ENCODE data around the gene CYP2E1. TPM values are rescaled to one million over a fixed set of nuclear protein-coding genes. Genes with fewer than 3 reads are reported as not detected.

Gene CYP2E1
- total and polyA plus RNA-seq, 10 of the 15 experiments (the other 5 are each of a cell fraction or from before 2014, with no cell fraction given), result 0.09 to 1.9 (median 0.28) TPM; not detected in 3

DNA sequence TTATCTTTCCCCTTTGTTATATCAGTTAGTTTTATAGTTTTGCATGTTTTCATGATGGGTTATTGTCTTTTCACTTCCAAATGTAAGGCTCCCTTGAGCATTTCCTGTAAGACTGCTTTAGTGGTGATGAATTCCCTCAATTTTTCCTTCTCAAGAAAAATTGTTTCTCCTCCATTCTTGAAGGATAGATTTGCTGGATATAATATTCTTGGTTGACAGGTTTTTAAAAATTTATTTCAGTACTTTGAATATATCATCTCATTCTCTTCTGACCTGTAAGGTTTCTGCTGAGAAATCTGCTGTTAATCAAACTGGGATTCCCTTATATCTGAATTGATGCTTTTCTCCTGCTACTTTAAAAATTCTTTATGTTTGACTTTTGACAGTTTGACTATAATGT lies 40.1 kb upstream of the CYP2E1 start (continued):
- no peak for TF ChIP-seq ZBED1 (IDR thresholded peaks at IDR 0.05; ENCODE audit: borderline replicate concordance)
- TF ChIP-seq TCF3 (IDR thresholded peaks at IDR 0.05; ENCODE audit: borderline replicate concordance, insufficient read depth, low read depth, low read length), result no peak
- TF ChIP-seq POLR2AphosphoS5 (IDR thresholded peaks at IDR 0.05; ENCODE audit: low read length), result no peak
- TF ChIP-seq, protein P1, sequence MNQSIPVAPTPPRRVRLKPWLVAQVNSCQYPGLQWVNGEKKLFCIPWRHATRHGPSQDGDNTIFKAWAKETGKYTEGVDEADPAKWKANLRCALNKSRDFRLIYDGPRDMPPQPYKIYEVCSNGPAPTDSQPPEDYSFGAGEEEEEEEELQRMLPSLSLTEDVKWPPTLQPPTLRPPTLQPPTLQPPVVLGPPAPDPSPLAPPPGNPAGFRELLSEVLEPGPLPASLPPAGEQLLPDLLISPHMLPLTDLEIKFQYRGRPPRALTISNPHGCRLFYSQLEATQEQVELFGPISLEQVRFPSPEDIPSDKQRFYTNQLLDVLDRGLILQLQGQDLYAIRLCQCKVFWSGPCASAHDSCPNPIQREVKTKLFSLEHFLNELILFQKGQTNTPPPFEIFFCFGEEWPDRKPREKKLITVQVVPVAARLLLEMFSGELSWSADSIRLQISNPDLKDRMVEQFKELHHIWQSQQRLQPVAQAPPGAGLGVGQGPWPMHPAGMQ (IDR thresholded peaks at IDR 0.05; ENCODE audit: borderline replicate concordance), result no peak

DNA sequence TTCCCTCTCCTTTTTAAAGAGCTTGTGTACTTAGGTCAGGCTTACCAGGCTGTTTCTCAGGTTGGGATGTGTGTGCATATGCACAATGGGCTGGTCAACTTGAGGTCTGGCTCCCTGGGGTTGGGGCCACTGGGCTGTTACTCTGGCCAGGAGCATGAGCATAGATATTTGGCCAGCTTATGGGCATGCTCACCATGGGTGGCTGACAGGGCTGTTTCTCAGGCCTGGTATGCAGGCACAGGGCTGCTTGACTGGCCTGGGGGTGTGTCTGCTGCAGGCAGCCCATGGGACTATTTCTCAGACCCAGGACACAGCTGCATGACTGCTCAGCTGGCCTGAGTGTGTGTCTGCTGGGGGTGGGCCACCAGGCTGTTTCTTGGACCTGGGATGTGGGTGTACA lies 38.8 kb upstream of the CYP2E1 start:
- no peaks in the 10 kb centered on the region for H3K27me3 ChIP-seq (replicated peaks in 1 of 2; ENCODE audit: control insufficient read depth in 2 of 2, insufficient read depth in 2 of 2, low read length in 1 of 2)
- intact Hi-C loops (cut with micrococcal nuclease; ENCODE audit: unreplicated experiment), result no loop called here
- ChIA-PET POLR2A (no interaction called here), CTCF (interaction anchor here (1.2 to 1.8 kb wide), 2 partner anchors 9 to 159 kb away, joined by 4 to 5 read pairs; no protein-coding TSS in a partner anchor), SMC1A (ENCODE audit: uncharacterized antibody, unreplicated experiment) (no interaction called here), RAD21 (ENCODE audit: unreplicated experiment) (no interaction called here)
- no peak for ATAC-seq
- no peak overlapping the region for H3K27ac ChIP-seq (ENCODE audit: control insufficient read depth, insufficient read depth)
- no peak for TF ChIP-seq CHD1 (IDR thresholded peaks at IDR 0.05; ENCODE audit: low read depth, low read length)
- no peak overlapping the region for H3K4me2 ChIP-seq (ENCODE audit: control insufficient read depth, insufficient read depth)
- no peak for DNase-seq (ENCODE audit: low read depth, low spot score)
- no TSS peak for BruUV-seq (replicated peaks)
- no peak overlapping the region for H3K4me3 ChIP-seq
- no peaks in the 10 kb centered on the region for H3K79me2 ChIP-seq (ENCODE audit: control insufficient read depth, insufficient read depth, low read length)
- no peaks in the 10 kb centered on the region for H4K20me1 ChIP-seq (ENCODE audit: control insufficient read depth, insufficient read depth)
- in situ Hi-C loops (cut with MboI), result no loop called here
- H3K4me1 ChIP-seq (ENCODE audit: control insufficient read depth, insufficient read depth, low read length), result peaks cover 14% of the 10 kb centered on the region
- no peak overlapping the region for H3K9ac ChIP-seq (ENCODE audit: control insufficient read depth, insufficient read depth, low read length)
- H3K9me3 ChIP-seq (replicated peaks; ENCODE audit: control insufficient read depth, insufficient read depth, low read length), result peaks cover 23% of the 10 kb centered on the region
- H2AFZ ChIP-seq (ENCODE audit: control insufficient read depth, low read depth, low read length), result no peak overlapping the region
- FAIRE-seq, result no peak
- H3K36me3 ChIP-seq (ENCODE audit: control insufficient read depth in 2 of 2, insufficient read depth in 2 of 2, low read length in 1 of 2), result no peaks in the 10 kb centered on the region

Measured in GM12878 (cell line).